GM21515 (cell line): ENCODE data around the gene RP2.

ENCODE experiments used
- ATAC-seq: cut with Tn5 transposase; IDR thresholded peaks from one replicate; pipeline ENCODE4 v1.9.1; 2021; ENCODE audit not compliant: unreplicated experiment

RP2 gene

GRCh38 chrX:46841346-46841745 is 4.5 kb downstream of the RP2 start:
- ATAC-seq = no peak

GRCh38 chrX:46844913-46845312 is 8.1 kb downstream of the RP2 start:
- no peak for ATAC-seq

- ATAC-seq = no peak
Measured at GRCh38 chrX:46849933-46850332, 13.1 kb downstream of the RP2 start.

- no peak for ATAC-seq
Measured at GRCh38 chrX:46850771-46851170, 13.9 kb downstream of the RP2 start.

GRCh38 chrX:46856483-46856882 is 19.6 kb downstream of the RP2 start:
- no peak for ATAC-seq

GRCh38 chrX:46860557-46860956 is 23.7 kb downstream of the RP2 start:
- no peak for ATAC-seq

- ATAC-seq = no peak
Measured at GRCh38 chrX:46863072-46863471, 26.2 kb downstream of the RP2 start.

GRCh38 chrX:46864606-46865005 is 27.8 kb downstream of the RP2 start:
- no peak for ATAC-seq

GRCh38 chrX:46865281-46865680 is 28.4 kb downstream of the RP2 start:
- ATAC-seq = no peak

- no peak for ATAC-seq
Measured at GRCh38 chrX:46866726-46867125, 29.9 kb downstream of the RP2 start.

- no peak for ATAC-seq
Measured at GRCh38 chrX:46873746-46874145, 36.9 kb downstream of the RP2 start.

- no peak for ATAC-seq
Measured at GRCh38 chrX:46876901-46877300, 40.1 kb downstream of the RP2 start.

- no peak for ATAC-seq
Measured at GRCh38 chrX:46882266-46882665, 45.4 kb downstream of the RP2 start.

GRCh38 chrX:46884799-46885198 is 48.0 kb downstream of the RP2 start:
- ATAC-seq = no peak

GRCh38 chrX:46898207-46898606 is 61.4 kb downstream of the RP2 start:
- ATAC-seq = no peak

- peak; percentile 59 for ATAC-seq
Measured at GRCh38 chrX:46903458-46904242, 66.8 kb downstream of the RP2 start.

GRCh38 chrX:46904626-46905025 is 67.8 kb downstream of the RP2 start:
- no peak for ATAC-seq

- no peak for ATAC-seq
Measured at GRCh38 chrX:46910415-46910814, 73.6 kb downstream of the RP2 start.

- ATAC-seq = no peak
Measured at GRCh38 chrX:46912098-46912602, 75.3 kb downstream of the RP2 start, which contains the start of gene JADE3. JADE3 (plus strand) TSS chrX:46912421; CDS start chrX:46984895, 72,474 bp downstream.

GRCh38 chrX:46912603-46913491 is 76.0 kb downstream of the RP2 start:
- ATAC-seq = no peak

GRCh38 chrX:46913667-46914066 is 76.8 kb downstream of the RP2 start:
- ATAC-seq = no peak

- no peak for ATAC-seq
Measured at GRCh38 chrX:46916273-46916672, 79.4 kb downstream of the RP2 start.
